CD4-positive, alpha-beta T cell treated with Interleukin-1 beta for 1 hour (primary cell): ENCODE measurements around the gene INPP5F.
"Not testable (repeated sequence)": the region's sequence is repeated elsewhere in the genome, so short reads cannot be mapped to it uniquely, and the experiment has no call there.

Experiments used
- DNase-seq, 2 donors: peaks; one replicate each; pipeline ENCODE4 v3.0.0-alpha.2; 2020 to 2022

The INPP5F gene

GRCh38 chr10:119827430-119827829 is 101.6 kb downstream of the INPP5F start:
- no peak for DNase-seq

GRCh38 chr10:119829429-119829828 is 103.6 kb downstream of the INPP5F start:
- no peak for DNase-seq

- no peak for DNase-seq
Measured at GRCh38 chr10:119830851-119831250, 105.0 kb downstream of the INPP5F start.

- DNase-seq: no peak
Measured at GRCh38 chr10:119831656-119832055, 105.8 kb downstream of the INPP5F start.

- DNase-seq: no peak
Measured at GRCh38 chr10:119832951-119833350, 107.1 kb downstream of the INPP5F start.

- no peak for DNase-seq
Measured at GRCh38 chr10:119834188-119834587, 108.3 kb downstream of the INPP5F start.

- no peak for DNase-seq
Measured at GRCh38 chr10:119845656-119846055, 119.8 kb downstream of the INPP5F start.

- DNase-seq: no peak
Measured at GRCh38 chr10:119849031-119849789, 123.4 kb downstream of the INPP5F start.

GRCh38 chr10:119849944-119850343 is 124.1 kb downstream of the INPP5F start:
- DNase-seq: no peak

GRCh38 chr10:119852277-119852676 is 126.4 kb downstream of the INPP5F start:
- no peak for DNase-seq

- DNase-seq: no peak
Measured at GRCh38 chr10:119852822-119853221, 127.0 kb downstream of the INPP5F start.

GRCh38 chr10:119853574-119853973 is 127.7 kb downstream of the INPP5F start:
- DNase-seq: no peak

GRCh38 chr10:119858063-119858462 is 132.2 kb downstream of the INPP5F start:
- no peak for DNase-seq

- DNase-seq: peak in 1 of 2 donors; percentile 61
Measured at GRCh38 chr10:119859420-119860258, 133.8 kb downstream of the INPP5F start.

GRCh38 chr10:119860866-119861607 is 135.2 kb downstream of the INPP5F start:
- DNase-seq: no peak

GRCh38 chr10:119862524-119862923 is 136.7 kb downstream of the INPP5F start:
- DNase-seq: no peak

- DNase-seq: no peak
Measured at GRCh38 chr10:119863951-119864565, 138.2 kb downstream of the INPP5F start.

GRCh38 chr10:119865699-119866240 is 139.9 kb downstream of the INPP5F start:
- no peak for DNase-seq

GRCh38 chr10:119867317-119867716 is 141.5 kb downstream of the INPP5F start:
- no peak for DNase-seq

- DNase-seq: not testable (repeated sequence)
Measured at GRCh38 chr10:119869398-119869797, 143.5 kb downstream of the INPP5F start.

- peak; percentile 41 to 59 for DNase-seq
Measured at GRCh38 chr10:119871881-119872609, 146.2 kb downstream of the INPP5F start.

- no peak for DNase-seq
Measured at GRCh38 chr10:119872610-119872859, 146.7 kb downstream of the INPP5F start, which contains the start of gene MCMBP. Gene MCMBP, minus strand, starts transcription at chr10:119872843. Its CDS starts 259 bp downstream, at chr10:119872584.
